Measurements from ENCODE around the gene TNXB. TPM values are rescaled to one million over a fixed set of nuclear protein-coding genes. Genes with fewer than 3 reads are reported as not detected.
A peak's percentile ranks its signal among the peaks of the same experiment; 100 is the strongest.

TNXB gene
- total and polyA plus RNA-seq, 2 donors (not counting 1 experiment from before 2014, with no cell fraction given) = 8.1 to 63.9 TPM

DNA sequence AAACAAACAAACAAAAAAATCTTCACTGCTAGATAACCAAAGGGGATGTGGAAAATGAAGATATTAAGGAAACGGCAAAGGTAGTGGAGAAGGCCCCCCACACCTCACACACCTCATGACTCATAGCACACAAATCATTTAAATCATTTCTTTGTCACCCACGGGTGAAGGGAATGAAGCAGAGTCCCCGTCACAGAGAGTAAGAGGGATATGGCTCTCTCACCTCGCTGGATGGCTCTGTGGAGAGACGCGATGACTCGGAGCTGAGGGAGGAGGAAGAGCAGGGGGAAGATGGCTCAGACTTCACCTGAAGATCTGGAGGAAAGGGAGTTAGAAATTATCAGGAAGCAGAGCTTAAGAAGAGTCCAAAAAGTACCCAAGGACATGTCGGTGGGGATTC lies 17.7 kb upstream of the TNXB start:
- H3K9ac ChIP-seq (ENCODE audit: insufficient read depth, low read length) = no peak overlapping the region

DNA sequence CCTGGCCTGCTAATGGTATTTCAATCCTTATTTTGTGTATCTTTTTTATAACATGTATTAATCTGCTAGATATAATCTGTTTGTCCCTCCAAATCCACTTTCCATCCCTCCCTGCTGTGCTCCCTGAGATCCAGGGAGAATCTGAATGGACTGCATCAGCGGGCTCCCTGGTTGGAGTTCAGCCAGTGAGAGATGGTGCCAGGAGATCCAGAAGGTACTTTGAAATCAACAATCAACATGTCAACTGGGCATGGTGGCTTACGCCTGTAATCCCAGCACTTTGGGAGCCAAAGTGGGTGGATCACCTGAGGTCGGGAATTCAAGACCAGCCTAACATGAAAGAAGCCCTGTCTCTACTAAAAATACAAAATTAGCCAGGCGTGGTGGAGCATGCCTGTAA lies 14.5 kb upstream of the TNXB start:
- Histone ChIP-seq H3K4me2 (ENCODE audit: extremely low read depth, insufficient read depth, low read length) (no peak overlapping the region), H3K9me3 (ENCODE audit: control insufficient read depth, insufficient read depth, low read depth, low read length) (no peaks in the 10 kb centered on the region), H3K27ac (ENCODE audit: insufficient read depth, low read length) (no peak overlapping the region), H3K4me3 (replicated peaks in 1 of 4; ENCODE audit: control extremely low read depth in 1 of 4, insufficient read depth in 1 of 4, low read depth in 3 of 4, low read length in 4 of 4) (no peak overlapping the region), H3K79me2 (ENCODE audit: control insufficient read depth, insufficient read depth, low read length) (peaks cover 10% of the 10 kb centered on the region), H3K36me3 (ENCODE audit: control insufficient read depth, insufficient read depth, low read length) (peaks cover 11% of the 10 kb centered on the region), H3K4me1 (ENCODE audit: control insufficient read depth, extremely low read depth, insufficient read depth, low read length) (peaks cover 7% of the 10 kb centered on the region), H4K20me1 (ENCODE audit: control insufficient read depth, extremely low read depth, insufficient read depth, low read length) (no peaks in the 10 kb centered on the region), H3K27me3 (ENCODE audit: control insufficient read depth, insufficient read depth, low read length) (no peaks in the 10 kb centered on the region), H3K9ac (ENCODE audit: insufficient read depth, low read length) (no peak overlapping the region), H2AFZ (ENCODE audit: low read length) (no peak overlapping the region)
- TF ChIP-seq, protein P1, sequence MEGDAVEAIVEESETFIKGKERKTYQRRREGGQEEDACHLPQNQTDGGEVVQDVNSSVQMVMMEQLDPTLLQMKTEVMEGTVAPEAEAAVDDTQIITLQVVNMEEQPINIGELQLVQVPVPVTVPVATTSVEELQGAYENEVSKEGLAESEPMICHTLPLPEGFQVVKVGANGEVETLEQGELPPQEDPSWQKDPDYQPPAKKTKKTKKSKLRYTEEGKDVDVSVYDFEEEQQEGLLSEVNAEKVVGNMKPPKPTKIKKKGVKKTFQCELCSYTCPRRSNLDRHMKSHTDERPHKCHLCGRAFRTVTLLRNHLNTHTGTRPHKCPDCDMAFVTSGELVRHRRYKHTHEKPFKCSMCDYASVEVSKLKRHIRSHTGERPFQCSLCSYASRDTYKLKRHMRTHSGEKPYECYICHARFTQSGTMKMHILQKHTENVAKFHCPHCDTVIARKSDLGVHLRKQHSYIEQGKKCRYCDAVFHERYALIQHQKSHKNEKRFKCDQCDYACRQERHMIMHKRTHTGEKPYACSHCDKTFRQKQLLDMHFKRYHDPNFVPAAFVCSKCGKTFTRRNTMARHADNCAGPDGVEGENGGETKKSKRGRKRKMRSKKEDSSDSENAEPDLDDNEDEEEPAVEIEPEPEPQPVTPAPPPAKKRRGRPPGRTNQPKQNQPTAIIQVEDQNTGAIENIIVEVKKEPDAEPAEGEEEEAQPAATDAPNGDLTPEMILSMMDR (conservative IDR thresholded peaks at IDR 0.05 in 1 of 2, IDR thresholded peaks at IDR 0.05 in 1 of 2; ENCODE audit: low read depth in 1 of 2, low read length in 2 of 2) = no peak
- TF ChIP-seq EZH2 (IDR thresholded peaks at IDR 0.05; ENCODE audit: low read length, missing control alignments) = no peak
- no peak for DNase-seq (ENCODE audit: low read depth in 2 of 2)

More for the DNA sequence above, 17.7 kb upstream of the TNXB start:
- peaks cover 14% of the 10 kb centered on the region for H3K79me2 ChIP-seq (ENCODE audit: control insufficient read depth, insufficient read depth, low read length)
- H3K27ac ChIP-seq (ENCODE audit: insufficient read depth, low read length) = peak overlapping the region; percentile 93
- peak overlapping the region; percentile 91 for H3K4me2 ChIP-seq (ENCODE audit: extremely low read depth, insufficient read depth, low read length)
- no peak overlapping the region for H2AFZ ChIP-seq (ENCODE audit: low read length)
- no peaks in the 10 kb centered on the region for H3K9me3 ChIP-seq (ENCODE audit: control insufficient read depth, insufficient read depth, low read depth, low read length)
- H3K36me3 ChIP-seq (ENCODE audit: control insufficient read depth, insufficient read depth, low read length) = peaks cover 5% of the 10 kb centered on the region
- H3K4me1 ChIP-seq (ENCODE audit: control insufficient read depth, extremely low read depth, insufficient read depth, low read length) = peaks cover 8% of the 10 kb centered on the region
- TF ChIP-seq, protein P1 (conservative IDR thresholded peaks at IDR 0.05 in 1 of 2, IDR thresholded peaks at IDR 0.05 in 1 of 2; ENCODE audit: low read depth in 1 of 2, low read length in 2 of 2) = no peak
- TF ChIP-seq EZH2 (IDR thresholded peaks at IDR 0.05; ENCODE audit: low read length, missing control alignments) = no peak
- DNase-seq (ENCODE audit: low read depth in 2 of 2) = no peak
- H3K27me3 ChIP-seq (ENCODE audit: control insufficient read depth, insufficient read depth, low read length) = no peaks in the 10 kb centered on the region
- no peaks in the 10 kb centered on the region for H4K20me1 ChIP-seq (ENCODE audit: control insufficient read depth, extremely low read depth, insufficient read depth, low read length)
- H3K4me3 ChIP-seq (replicated peaks in 1 of 4; ENCODE audit: control extremely low read depth in 1 of 4, insufficient read depth in 1 of 4, low read depth in 3 of 4, low read length in 4 of 4) = peak overlapping the region; percentile 80 to 99 (median 90)

DNA sequence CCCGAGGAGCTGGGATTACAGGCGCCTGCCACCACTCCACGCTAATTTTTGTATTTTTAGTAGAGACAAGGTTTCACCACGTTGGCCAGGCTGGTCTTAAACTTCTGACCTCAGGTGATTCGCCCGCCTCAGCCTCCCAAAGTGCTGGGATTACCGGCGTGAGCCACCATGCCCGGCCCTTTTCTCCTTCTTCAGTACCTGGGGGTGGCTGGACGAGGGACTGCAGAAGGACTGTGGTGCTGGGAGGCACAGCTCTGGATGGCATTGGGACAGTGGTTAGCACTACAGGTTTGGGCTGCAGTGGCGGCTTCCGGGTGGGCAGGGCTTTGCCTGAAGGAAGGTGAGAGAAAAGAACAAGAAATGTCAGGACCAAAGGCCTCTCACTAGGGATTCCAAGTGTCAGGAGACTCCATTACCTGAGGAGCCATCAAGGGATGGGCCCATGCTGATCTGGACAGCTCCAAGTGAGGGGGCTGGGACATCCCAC lies 11.5 kb upstream of the TNXB start:
- Histone ChIP-seq H3K36me3 (ENCODE audit: control insufficient read depth, insufficient read depth, low read length) (peaks cover 23% of the 10 kb centered on the region), H3K27me3 (ENCODE audit: control insufficient read depth, insufficient read depth, low read length) (no peaks in the 10 kb centered on the region), H3K4me2 (ENCODE audit: extremely low read depth, insufficient read depth, low read length) (no peak overlapping the region), H3K9me3 (ENCODE audit: control insufficient read depth, insufficient read depth, low read depth, low read length) (no peaks in the 10 kb centered on the region), H3K4me1 (ENCODE audit: control insufficient read depth, extremely low read depth, insufficient read depth, low read length) (peaks cover 6% of the 10 kb centered on the region), H4K20me1 (ENCODE audit: control insufficient read depth, extremely low read depth, insufficient read depth, low read length) (no peaks in the 10 kb centered on the region), H3K27ac (ENCODE audit: insufficient read depth, low read length) (no peak overlapping the region), H3K79me2 (ENCODE audit: control insufficient read depth, insufficient read depth, low read length) (no peaks in the 10 kb centered on the region), H3K9ac (ENCODE audit: insufficient read depth, low read length) (no peak overlapping the region), H3K4me3 (replicated peaks in 1 of 4; ENCODE audit: control extremely low read depth in 1 of 4, insufficient read depth in 1 of 4, low read depth in 3 of 4, low read length in 4 of 4) (no peak overlapping the region), H2AFZ (ENCODE audit: low read length) (no peak overlapping the region)
- no peak for TF ChIP-seq EZH2 (IDR thresholded peaks at IDR 0.05; ENCODE audit: low read length, missing control alignments)
- TF ChIP-seq, protein P1 (conservative IDR thresholded peaks at IDR 0.05 in 1 of 2, IDR thresholded peaks at IDR 0.05 in 1 of 2; ENCODE audit: low read depth in 1 of 2, low read length in 2 of 2) = no peak
- no peak for DNase-seq (ENCODE audit: low read depth in 2 of 2)
